Mesenchymal stem cell (in vitro differentiated cells and primary cell): ENCODE results near the gene ABTB2.

ENCODE experiments used
- DNase-seq: peaks from one replicate; pipeline ENCODE4 v3.0.0-alpha.2; 2013
- H2AFZ ChIP-seq: one replicate; pipeline ENCODE4 v1.6.1; 2013; ENCODE audit warnings: low read depth, mild to moderate bottlenecking, control low read depth, inconsistent platforms, low read length, moderate library complexity
- H2AK5ac ChIP-seq: 2 replicates; pipeline ENCODE4 v1.6.1; 2013; ENCODE audit warnings: low read length, moderate library complexity, mild to moderate bottlenecking, inconsistent platforms; ENCODE audit not compliant: severe bottlenecking
- H2BK120ac ChIP-seq: one replicate; pipeline ENCODE4 v1.6.1; 2013; ENCODE audit warnings: low read depth, mild to moderate bottlenecking, inconsistent platforms, low read length, moderate library complexity
- H2BK12ac ChIP-seq, 2 experiments: one replicate each; pipeline ENCODE4 v1.6.1; 2013; ENCODE audit warnings: inconsistent platforms in 2 of 2, low read length in 2 of 2, mild to moderate bottlenecking in 2 of 2, moderate library complexity in 2 of 2, control low read depth in 1 of 2
- H2BK15ac ChIP-seq: one replicate; pipeline ENCODE4 v1.6.1; 2013; ENCODE audit warnings: mild to moderate bottlenecking, low read depth, inconsistent platforms; ENCODE audit not compliant: poor library complexity, severe bottlenecking
- H2BK5ac ChIP-seq: 2 replicates; pipeline ENCODE4 v1.6.1; 2013; ENCODE audit warnings: low read depth, mild to moderate bottlenecking, low read length, control low read depth, inconsistent platforms; ENCODE audit not compliant: poor library complexity, severe bottlenecking
- H3K14ac ChIP-seq, 2 experiments: one replicate each; pipeline ENCODE4 v1.6.1; 2013; ENCODE audit warnings: inconsistent platforms in 2 of 2, low read length in 2 of 2, control low read depth in 1 of 2, mild to moderate bottlenecking in 1 of 2, moderate library complexity in 1 of 2
- H3K18ac ChIP-seq, 2 experiments: one replicate each; pipeline ENCODE4 v1.6.1; 2013; ENCODE audit warnings: inconsistent platforms in 2 of 2, low read length in 2 of 2, control low read depth in 1 of 2, low read depth in 1 of 2, mild to moderate bottlenecking in 1 of 2
- H3K23ac ChIP-seq, 2 experiments: one replicate each; pipeline ENCODE4 v1.6.1; 2013; ENCODE audit warnings: inconsistent platforms in 2 of 2, low read length in 2 of 2, mild to moderate bottlenecking in 2 of 2, moderate library complexity in 2 of 2, control low read depth in 1 of 2
- H3K27ac ChIP-seq: 2 replicates; pipeline ENCODE4 v1.5.1; 2013; ENCODE audit warnings: mild to moderate bottlenecking, moderate library complexity, low read length, control low read depth, inconsistent platforms; ENCODE audit not compliant: poor library complexity, severe bottlenecking
- H3K27me3 ChIP-seq, 2 experiments: 2 replicates each; pipeline versions ENCODE4 v1.6.1 to v1.7.0; 2013; ENCODE audit warnings: low read length in 2 of 2, mild to moderate bottlenecking in 2 of 2, moderate library complexity in 2 of 2, control low read depth in 1 of 2, inconsistent platforms in 1 of 2; ENCODE audit not compliant: control insufficient read depth in 1 of 2, insufficient read depth in 1 of 2
- H3K36me3 ChIP-seq, 2 experiments: 2 replicates each; pipeline versions ENCODE4 v1.6.1 to v1.7.0; 2013; ENCODE audit warnings: low read length in 2 of 2, control low read depth in 1 of 2, inconsistent platforms in 1 of 2, low read depth in 1 of 2, mild to moderate bottlenecking in 1 of 2; ENCODE audit not compliant: insufficient read depth in 2 of 2, control insufficient read depth in 1 of 2
- H3K4ac ChIP-seq, 2 experiments: one replicate each; pipeline ENCODE4 v1.6.1; 2013; ENCODE audit warnings: inconsistent platforms in 2 of 2, low read length in 2 of 2, mild to moderate bottlenecking in 2 of 2, moderate library complexity in 2 of 2, control low read depth in 1 of 2, low read depth in 1 of 2
- H3K4me1 ChIP-seq: 2 replicates; pipeline ENCODE4 v1.6.1; 2013; ENCODE audit warnings: low read depth, low read length, control low read depth; ENCODE audit not compliant: control insufficient read depth, insufficient read depth
- H3K4me2 ChIP-seq: 2 replicates; pipeline ENCODE4 v1.6.1; 2013; ENCODE audit warnings: low read length, mild to moderate bottlenecking, inconsistent platforms; ENCODE audit not compliant: poor library complexity, severe bottlenecking
- H3K4me3 ChIP-seq, 2 experiments: 2 replicates each; pipeline versions ENCODE4 v1.5.1 to v1.7.0; 2013; ENCODE audit warnings: low read length in 2 of 2, mild to moderate bottlenecking in 2 of 2, control low read depth in 1 of 2, low read depth in 1 of 2; ENCODE audit not compliant: insufficient read depth in 1 of 2
- H3K79me1 ChIP-seq: replicated peaks from 2 replicates; pipeline ENCODE4 v1.6.1; 2013; ENCODE audit warnings: mild to moderate bottlenecking, control low read depth, low read length, inconsistent platforms; ENCODE audit not compliant: poor library complexity, severe bottlenecking
- H3K9ac ChIP-seq: 2 replicates; pipeline ENCODE4 v1.7.0; 2013; ENCODE audit warnings: mild to moderate bottlenecking, low read length, moderate library complexity
- H3K9me3 ChIP-seq: 2 replicates; pipeline ENCODE4 v1.7.0; 2013; ENCODE audit warnings: mild to moderate bottlenecking, low read length; ENCODE audit not compliant: control insufficient read depth
- H4K8ac ChIP-seq: one replicate; pipeline ENCODE4 v1.6.1; 2013; ENCODE audit warnings: inconsistent platforms, mild to moderate bottlenecking, low read length, moderate library complexity
- H4K91ac ChIP-seq: one replicate; pipeline ENCODE4 v1.6.1; 2013; ENCODE audit warnings: mild to moderate bottlenecking, low read length, inconsistent platforms
- WGBS: methylation state at CpG from one replicate; pipeline ENCODE4 v1.1.7; 2013; ENCODE audit warnings: mixed read lengths; 5-methylcytosine and 5-hydroxymethylcytosine counted together

ABTB2 gene

GRCh38 chr11:34346551-34346950 is 11.3 kb downstream of the ABTB2 start:
- H3K27me3 ChIP-seq = no peaks in the 10 kb centered on the region
- H4K8ac ChIP-seq = no peak overlapping the region
- no peak overlapping the region for H3K23ac ChIP-seq
- H2BK120ac ChIP-seq = no peak overlapping the region
- H3K9me3 ChIP-seq = no peaks in the 10 kb centered on the region
- no peak overlapping the region for H3K4ac ChIP-seq
- no peak overlapping the region for H3K4me3 ChIP-seq
- H3K9ac ChIP-seq = no peak overlapping the region
- peaks cover 34% of the 10 kb centered on the region for H3K4me1 ChIP-seq
- no peak overlapping the region for H3K14ac ChIP-seq
- peak overlapping the region; percentile 61 for H2AK5ac ChIP-seq
- no peak overlapping the region for H3K18ac ChIP-seq
- no peak overlapping the region for H2BK5ac ChIP-seq
- H2AFZ ChIP-seq = no peak overlapping the region
- no peak overlapping the region for H2BK15ac ChIP-seq
- no peak overlapping the region for H4K91ac ChIP-seq
- no peak overlapping the region for H3K4me2 ChIP-seq
- H3K27ac ChIP-seq = peak overlapping the region; percentile 95
- H2BK12ac ChIP-seq = peak overlapping the region in 1 of 2 experiments; percentile 22
- H3K79me1 ChIP-seq = peaks cover 17% of the 10 kb centered on the region
- no peak for DNase-seq
- WGBS = 76% methylated on average over 5 of the region's 6 CpGs
- H3K36me3 ChIP-seq = no peaks in the 10 kb centered on the region

- Histone ChIP-seq H3K9me3 (no peaks in the 10 kb centered on the region), H2BK120ac (no peak overlapping the region)
These were observed 11.8 kb downstream of the ABTB2 start for GRCh38 chr11:34345991-34346480.

GRCh38 chr11:34345540-34345876 is 12.3 kb downstream of the ABTB2 start:
- no peak overlapping the region for H3K9ac ChIP-seq
- H3K27ac ChIP-seq = peak overlapping the region; percentile 95
- no peak for DNase-seq
- H3K4me2 ChIP-seq = peak overlapping the region; percentile 6
- peak overlapping the region; percentile 74 for H2BK5ac ChIP-seq
- no peak overlapping the region for H3K14ac ChIP-seq
- H3K4ac ChIP-seq = peak overlapping the region in 1 of 2 experiments; percentile 79
- no peaks in the 10 kb centered on the region for H3K27me3 ChIP-seq
- no peak overlapping the region for H4K91ac ChIP-seq
- H3K79me1 ChIP-seq = peaks cover 15% of the 10 kb centered on the region
- no peak overlapping the region for H2AFZ ChIP-seq
- H3K18ac ChIP-seq = peak overlapping the region; percentile 52 to 80
- H3K36me3 ChIP-seq = no peaks in the 10 kb centered on the region
- no peak overlapping the region for H2BK15ac ChIP-seq
- peaks cover 34% of the 10 kb centered on the region for H3K4me1 ChIP-seq
- no peak overlapping the region for H3K23ac ChIP-seq
- no peaks in the 10 kb centered on the region for H3K9me3 ChIP-seq
- no peak overlapping the region for H3K4me3 ChIP-seq
- H4K8ac ChIP-seq = peak overlapping the region; percentile 45
- WGBS = 67% methylated on average over 3 of the region's 3 CpGs
- no peak overlapping the region for H2BK120ac ChIP-seq
- H2AK5ac ChIP-seq = peak overlapping the region; percentile 97
- H2BK12ac ChIP-seq = peak overlapping the region in 1 of 2 experiments; percentile 50

More at GRCh38 chr11:34345991-34346480, 11.8 kb downstream of the ABTB2 start:
- H3K36me3 ChIP-seq = no peaks in the 10 kb centered on the region
- DNase-seq = no peak
- H3K4me3 ChIP-seq = no peak overlapping the region
- no peak overlapping the region for H4K8ac ChIP-seq
- no peak overlapping the region for H3K23ac ChIP-seq
- peak overlapping the region; percentile 97 for H2AK5ac ChIP-seq
- peaks cover 34% of the 10 kb centered on the region for H3K4me1 ChIP-seq
- H3K4me2 ChIP-seq = no peak overlapping the region
- 83% methylated on average over 8 of the region's 8 CpGs for WGBS
- peak overlapping the region in 1 of 2 experiments; percentile 35 for H3K18ac ChIP-seq
- peak overlapping the region; percentile 74 for H2BK5ac ChIP-seq
- peak overlapping the region; percentile 3 for H3K9ac ChIP-seq
- H2AFZ ChIP-seq = no peak overlapping the region
- H2BK15ac ChIP-seq = no peak overlapping the region
- no peak overlapping the region for H3K14ac ChIP-seq
- H2BK12ac ChIP-seq = peak overlapping the region; percentile 15 to 60
- H3K4ac ChIP-seq = no peak overlapping the region
- peak overlapping the region; percentile 95 for H3K27ac ChIP-seq
- peaks cover 15% of the 10 kb centered on the region for H3K79me1 ChIP-seq
- no peaks in the 10 kb centered on the region for H3K27me3 ChIP-seq
- no peak overlapping the region for H4K91ac ChIP-seq

- no peak overlapping the region for H2BK120ac ChIP-seq
- no peak overlapping the region for H2BK15ac ChIP-seq
- H2BK12ac ChIP-seq = peak overlapping the region in 1 of 2 experiments; percentile 59
- no peaks in the 10 kb centered on the region for H3K27me3 ChIP-seq
- DNase-seq = peak; percentile 82
- peak overlapping the region in 1 of 2 experiments; percentile 58 for H3K18ac ChIP-seq
- no peak overlapping the region for H3K9ac ChIP-seq
- H3K4me3 ChIP-seq = no peak overlapping the region
- H3K4me2 ChIP-seq = no peak overlapping the region
- peaks cover 34% of the 10 kb centered on the region for H3K4me1 ChIP-seq
- H3K27ac ChIP-seq = peak overlapping the region; percentile 95
- H3K9me3 ChIP-seq = no peaks in the 10 kb centered on the region
- H2BK5ac ChIP-seq = peak overlapping the region; percentile 74
- H3K36me3 ChIP-seq = no peaks in the 10 kb centered on the region
- H3K14ac ChIP-seq = no peak overlapping the region
- no peak overlapping the region for H3K23ac ChIP-seq
- peak overlapping the region in 1 of 2 experiments; percentile 40 for H3K4ac ChIP-seq
- H4K91ac ChIP-seq = no peak overlapping the region
- no peak overlapping the region for H4K8ac ChIP-seq
- H2AFZ ChIP-seq = no peak overlapping the region
- peak overlapping the region; percentile 100 for H2AK5ac ChIP-seq
- 29% methylated on average over 8 of the region's 8 CpGs for WGBS
- H3K79me1 ChIP-seq = peaks cover 15% of the 10 kb centered on the region
These were observed 12.9 kb downstream of the ABTB2 start for GRCh38 chr11:34344768-34345539.
